HG03558 (cell line): ENCODE data around the gene HS6ST3.
"Not testable (repeated sequence)": the region's sequence is repeated elsewhere in the genome, so short reads cannot be mapped to it uniquely, and the experiment has no call there.

ENCODE experiments used
- ATAC-seq: cut with Tn5 transposase; IDR thresholded peaks from one replicate; pipeline ENCODE4 v1.9.1; 2021; ENCODE audit warnings: moderate number of reproducible peaks; ENCODE audit not compliant: unreplicated experiment; ENCODE audit errors: extremely low read depth

Gene HS6ST3

DNA sequence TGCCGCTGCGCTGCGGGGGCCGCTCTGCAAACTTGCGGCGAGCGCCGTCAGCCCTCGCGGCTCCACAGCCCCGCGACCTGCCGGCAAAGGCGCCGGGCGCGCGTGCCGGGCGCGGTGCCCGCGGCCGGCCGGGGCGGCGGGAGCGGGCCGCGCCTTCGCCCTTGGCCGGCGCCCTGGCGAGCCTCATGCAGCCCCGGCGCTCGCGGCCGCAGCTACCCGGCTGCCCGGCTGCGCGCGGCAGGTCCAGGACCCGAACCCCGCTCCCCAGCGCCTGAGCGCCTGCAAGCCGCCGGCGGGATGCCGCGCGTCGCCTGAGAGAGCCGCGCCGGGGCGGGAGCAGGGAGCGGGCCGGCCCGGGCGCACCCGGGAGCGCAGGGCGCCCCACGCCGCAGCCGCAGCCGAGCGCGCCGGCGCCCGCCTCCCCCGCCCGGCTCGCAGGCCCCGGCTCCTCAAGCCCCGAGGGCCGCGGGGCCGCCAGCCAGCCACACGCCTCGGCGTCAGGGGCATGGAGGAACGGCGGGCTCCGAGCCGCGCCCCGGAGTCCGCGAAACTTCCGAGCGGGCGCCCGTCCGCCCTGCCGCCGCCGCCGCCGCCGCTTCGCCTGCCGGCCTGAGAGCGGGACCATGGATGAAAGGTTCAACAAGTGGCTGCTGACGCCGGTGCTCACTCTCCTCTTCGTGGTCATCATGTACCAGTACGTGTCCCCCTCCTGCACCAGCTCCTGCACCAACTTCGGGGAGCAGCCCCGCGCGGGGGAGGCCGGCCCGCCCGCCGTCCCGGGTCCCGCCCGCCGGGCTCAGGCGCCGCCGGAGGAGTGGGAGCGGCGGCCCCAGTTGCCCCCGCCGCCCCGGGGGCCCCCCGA is 564 bp downstream of the HS6ST3 start:
- ATAC-seq = no peak

DNA sequence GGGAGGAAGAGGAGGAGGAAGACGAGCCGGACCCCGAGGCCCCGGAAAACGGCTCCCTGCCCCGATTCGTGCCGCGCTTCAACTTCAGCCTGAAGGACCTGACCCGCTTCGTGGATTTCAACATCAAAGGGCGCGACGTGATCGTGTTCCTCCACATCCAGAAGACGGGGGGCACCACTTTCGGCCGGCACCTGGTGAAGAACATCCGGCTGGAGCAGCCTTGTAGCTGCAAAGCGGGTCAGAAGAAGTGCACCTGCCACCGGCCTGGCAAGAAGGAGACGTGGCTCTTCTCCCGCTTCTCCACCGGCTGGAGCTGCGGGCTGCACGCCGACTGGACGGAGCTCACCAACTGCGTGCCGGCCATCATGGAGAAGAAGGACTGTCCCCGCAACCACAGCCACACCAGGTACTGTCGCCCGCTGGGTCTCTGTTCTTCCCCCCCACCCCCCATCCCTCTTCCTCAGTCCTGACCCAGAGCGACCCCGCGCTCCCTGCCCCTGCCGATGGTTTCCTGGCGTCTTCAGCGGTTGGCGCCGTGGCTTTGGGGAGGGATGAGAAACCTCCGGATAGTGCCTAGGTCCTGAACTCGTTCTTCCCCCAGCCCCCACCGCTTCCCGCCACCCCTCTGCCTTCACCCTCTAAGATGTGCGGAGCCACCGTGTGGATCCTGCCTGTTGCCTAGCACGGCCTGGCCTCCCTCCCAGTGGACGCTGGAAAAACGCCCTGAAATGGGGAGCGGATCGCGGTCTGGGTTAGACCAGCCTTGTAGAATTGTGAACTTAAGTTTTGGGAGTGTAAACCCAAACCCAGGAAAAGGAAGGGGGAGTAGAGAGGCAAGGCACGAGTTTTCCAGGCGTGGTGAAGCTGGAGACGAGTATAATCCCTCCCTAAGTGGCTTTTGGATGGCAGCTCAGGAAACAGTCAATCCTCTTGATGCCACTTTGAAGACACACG is 1.5 kb downstream of the HS6ST3 start:
- ATAC-seq = no peak

DNA sequence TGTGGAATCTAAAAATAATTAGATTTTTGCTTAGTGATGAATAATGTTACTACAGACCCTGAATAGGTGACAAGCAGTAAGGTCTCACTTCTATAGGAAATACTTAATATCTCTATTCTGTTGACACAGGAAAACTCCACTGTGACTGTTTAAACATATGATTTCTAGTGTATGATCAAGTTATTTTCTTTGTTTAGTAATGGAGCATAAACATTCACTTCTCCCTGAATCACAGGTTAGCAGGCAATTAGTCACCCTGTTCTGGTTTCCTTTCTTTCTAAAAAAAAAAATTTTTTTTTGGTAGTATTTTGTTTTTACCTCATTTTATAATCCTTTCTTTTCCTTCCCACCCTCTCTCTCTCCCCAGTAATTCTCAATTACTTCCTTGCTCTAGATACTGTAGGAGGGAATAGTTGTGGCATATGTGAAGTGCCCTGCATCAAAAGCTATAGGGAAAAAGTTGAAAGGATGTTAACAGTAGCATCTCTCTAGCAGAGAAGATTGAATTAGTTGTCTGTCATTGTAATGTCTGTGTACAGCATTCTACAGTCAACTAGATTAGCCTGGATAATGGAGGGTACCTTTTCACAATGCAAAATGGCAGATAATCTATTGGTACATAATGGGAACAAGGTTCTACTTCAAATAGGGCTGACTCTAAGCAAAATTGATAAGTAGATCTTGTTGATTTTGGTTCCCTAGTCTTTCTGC is 3.5 kb downstream of the HS6ST3 start:
- no peak for ATAC-seq

DNA sequence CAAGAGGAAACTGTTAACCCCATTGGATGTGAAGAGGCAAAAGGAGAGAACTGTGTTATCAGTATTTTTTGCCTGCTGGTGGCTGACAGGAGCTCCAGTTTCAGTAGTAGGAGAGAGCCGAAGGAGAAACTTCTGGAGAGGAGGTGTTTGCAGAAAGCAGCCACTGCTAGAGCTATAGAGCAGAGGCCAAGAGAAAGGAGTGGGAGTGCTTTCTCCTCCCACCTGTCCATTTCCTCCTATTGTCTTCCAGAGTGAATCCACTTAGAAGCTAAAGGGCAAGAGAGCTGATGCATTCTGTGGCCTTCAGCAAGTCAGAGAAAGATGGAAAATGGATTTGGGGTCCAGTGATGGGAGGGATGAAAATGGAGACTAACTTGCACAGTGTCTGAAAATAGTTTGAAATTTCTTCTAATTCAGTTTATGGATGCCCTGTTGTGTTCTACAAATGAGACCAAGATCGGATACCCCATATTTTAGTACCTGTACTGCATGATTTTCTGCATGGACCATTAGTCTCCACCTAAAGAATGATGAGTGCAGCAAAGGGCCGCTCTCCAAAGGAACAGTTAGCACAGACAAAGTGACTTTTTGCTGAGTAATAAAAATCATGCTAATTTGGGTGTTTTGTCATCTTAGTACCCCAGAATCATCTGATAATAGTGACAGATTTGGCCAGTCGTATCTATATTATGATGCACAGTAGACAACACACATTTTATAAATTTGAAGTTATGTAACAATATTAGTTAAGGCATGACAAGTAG is 10.7 kb downstream of the HS6ST3 start:
- ATAC-seq = no peak

DNA sequence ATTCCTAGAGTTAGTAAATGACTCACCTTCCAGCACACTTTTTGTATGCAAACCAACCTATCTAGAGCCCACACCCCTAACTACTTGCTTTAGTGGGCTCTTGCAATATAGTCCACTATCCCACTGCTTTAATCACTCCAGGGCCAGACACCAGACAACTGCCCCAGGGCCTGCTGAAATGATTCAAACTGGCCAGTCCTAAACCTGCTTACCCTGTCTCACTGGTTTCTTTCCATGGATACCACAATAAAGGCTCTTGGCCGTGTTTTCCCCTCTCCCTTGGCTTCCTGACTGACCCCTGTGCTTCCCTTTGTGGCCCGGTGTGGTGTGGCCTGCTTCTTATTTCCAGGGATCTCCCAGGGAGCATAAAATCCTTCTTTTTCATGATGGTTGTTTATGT is 14.6 kb downstream of the HS6ST3 start:
- ATAC-seq = no peak

DNA sequence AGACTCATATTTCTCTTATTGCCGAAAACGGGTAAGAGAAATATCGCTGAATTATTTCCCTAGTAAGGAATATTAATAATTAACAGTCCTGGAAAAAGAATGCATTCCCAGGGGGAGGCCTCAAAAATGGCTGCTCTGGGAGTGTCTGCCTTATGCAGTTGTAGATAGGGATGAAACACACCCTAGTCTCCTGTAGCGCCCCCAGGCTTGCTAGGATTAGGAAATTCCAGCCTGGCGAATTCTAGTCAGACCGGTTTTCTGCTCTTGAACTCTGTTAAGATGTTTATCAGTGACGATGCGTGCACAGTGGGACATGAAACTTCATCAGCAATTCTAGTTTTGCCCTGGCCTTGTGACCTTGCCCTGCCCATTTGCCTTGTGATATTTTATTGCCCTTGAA is 18.2 kb downstream of the HS6ST3 start:
- not testable (repeated sequence) for ATAC-seq

DNA sequence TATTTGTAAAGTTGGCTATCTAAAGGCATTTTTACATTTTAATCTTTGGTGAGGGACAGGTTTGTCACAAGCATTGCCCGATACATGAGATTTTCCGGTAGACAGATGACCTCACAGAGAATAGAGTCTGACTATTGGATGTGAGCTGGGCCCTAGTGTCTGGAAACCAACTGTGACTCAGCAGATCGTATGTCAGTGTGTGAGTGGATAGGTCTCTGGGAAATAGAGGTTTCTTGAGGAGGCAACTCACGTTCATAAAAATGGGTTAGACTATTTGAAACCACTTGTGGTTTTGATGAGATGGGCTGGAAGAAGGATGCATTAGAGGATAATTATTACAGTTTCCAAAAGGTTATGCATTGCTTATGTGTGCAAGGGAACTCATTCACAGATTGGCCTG is 19.2 kb downstream of the HS6ST3 start:
- no peak for ATAC-seq

DNA sequence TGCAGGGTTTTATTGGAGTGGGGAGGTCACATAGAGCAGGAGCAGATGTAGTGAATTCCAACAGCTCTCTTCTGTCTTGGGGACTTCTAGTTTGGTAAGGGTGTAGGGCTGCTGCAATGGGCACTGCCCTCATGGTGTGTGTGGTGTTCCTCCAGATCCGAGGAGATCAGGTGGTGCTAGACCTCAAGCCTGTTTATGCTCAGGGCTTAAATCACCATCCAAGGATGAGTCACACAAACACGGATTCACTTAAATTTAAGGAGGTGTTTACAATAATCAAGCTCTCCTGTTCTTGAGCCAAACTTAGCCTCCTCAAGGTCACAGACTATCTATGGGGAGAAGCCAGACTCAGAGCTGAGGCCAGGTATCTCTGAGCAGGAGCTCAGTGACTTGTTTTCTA is 23.0 kb downstream of the HS6ST3 start:
- no peak for ATAC-seq

DNA sequence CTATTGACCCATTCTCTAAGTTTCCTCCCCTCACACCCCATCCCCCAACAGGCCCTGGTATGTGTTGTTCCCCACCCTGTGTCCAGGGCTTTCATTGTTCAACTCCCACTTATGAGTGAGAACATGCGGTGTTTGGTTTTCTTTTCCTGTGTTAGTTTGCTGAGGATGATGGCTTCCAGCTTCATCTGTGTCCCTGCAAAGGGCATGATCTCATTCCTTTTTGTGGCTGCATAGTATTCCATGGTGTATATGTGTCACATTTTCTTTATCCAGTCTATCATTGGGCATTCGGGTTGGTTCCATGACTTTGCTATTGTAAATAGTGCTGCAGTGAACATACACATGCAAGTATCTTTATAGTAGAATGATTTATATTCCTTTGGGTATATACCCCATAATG is 25.5 kb downstream of the HS6ST3 start:
- ATAC-seq = not testable (repeated sequence)

DNA sequence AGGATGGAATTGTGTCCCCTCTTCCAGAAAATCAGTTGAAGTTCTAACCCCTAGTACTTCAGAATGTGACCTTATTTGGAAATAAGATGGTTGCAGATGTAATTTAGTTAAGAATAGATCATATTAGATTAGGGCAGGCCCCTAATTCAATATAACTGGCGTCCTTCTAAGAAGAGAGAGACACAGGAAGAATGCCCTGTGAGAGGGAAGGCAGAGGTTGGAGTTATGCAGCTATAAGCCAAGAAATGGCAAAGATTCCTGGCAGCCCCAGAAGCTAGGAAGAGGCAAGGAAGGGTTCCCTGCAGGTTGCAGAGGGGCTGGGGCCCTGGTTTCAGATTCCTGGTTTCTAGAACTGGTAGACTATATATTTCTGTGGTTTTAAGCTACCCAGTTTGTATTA is 30.0 kb downstream of the HS6ST3 start:
- ATAC-seq = no peak

DNA sequence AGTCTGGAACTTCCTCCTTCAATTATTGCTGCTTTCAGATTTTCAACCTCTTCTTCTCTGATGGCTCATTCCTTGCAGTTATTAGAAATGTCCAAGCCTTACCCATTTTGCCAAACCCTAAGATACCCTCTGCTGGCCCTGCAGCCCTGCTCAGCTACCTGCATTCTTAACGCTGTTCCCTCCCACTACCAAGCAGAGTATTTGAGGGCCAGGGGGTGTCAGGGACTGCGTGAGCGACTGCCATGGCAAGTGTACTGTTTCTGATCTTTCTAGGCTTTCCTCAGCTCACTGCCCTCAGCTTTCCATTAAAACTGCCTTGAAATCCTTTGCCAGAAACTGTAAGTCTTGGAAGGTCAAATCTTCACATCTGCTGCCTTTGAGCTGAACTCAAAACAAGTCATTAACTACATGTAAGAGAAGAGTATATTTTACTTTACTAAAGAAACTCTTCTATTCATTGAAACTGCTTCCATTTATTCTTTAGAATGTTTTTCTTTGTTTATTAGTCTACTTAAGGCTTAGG is 41.0 kb downstream of the HS6ST3 start:
- no peak for ATAC-seq

DNA sequence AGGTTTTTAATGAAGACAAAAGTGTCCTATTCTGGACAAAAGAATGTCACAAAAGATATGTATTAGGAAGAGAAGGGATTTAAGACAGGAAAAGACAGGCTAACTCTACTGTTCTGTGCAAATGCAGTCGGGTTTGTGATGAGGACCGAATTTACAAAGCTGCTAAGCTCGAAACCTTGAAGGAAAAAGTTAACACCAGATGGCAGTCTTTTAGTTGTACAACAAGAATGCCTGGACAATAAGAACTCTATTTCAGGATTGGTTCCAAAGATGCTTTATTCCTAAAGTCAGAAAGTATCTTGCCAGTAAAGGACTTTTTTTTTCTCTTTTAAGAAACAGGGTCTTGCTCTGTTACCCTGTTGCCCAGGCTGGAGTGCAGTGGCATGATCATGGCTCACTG is 51.1 kb downstream of the HS6ST3 start:
- no peak for ATAC-seq

DNA sequence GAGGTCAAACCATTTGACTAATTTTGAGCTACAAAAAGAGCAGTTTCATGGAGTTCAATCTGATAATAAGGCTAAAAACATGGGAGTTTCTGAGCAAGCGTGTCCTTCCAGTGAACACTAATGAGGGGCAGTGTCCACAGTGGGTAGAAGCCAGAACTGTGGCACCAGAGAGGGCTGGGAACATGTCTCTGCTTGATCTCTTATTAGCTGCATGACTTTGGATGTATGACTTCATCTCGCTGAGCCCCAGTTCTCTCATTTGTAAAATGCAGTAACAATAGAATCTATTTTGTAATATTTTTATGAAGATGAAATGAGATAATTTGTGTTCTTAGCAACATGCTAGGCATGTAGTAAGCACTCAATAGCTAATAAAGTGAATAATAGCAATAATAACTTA is 69.8 kb downstream of the HS6ST3 start:
- no peak for ATAC-seq

DNA sequence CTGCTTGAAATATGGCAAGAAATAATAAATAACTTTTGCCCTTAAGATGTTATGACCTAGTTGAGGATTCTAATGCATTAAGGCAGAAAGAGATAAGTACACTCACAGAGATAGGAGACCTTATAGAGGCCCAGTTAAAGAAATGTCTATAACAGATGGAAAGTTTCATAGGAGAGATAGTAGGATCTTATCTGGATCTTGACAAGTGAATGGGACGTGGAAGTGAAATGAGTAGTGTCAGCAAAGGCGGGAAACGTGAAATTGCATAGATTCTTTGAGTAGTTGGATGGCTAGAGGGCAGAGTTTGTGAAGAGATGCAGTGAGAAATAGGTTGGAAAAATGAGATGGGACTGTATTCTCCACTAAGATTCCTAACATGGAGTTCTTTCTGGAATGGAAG is 71.2 kb downstream of the HS6ST3 start:
- ATAC-seq = no peak

DNA sequence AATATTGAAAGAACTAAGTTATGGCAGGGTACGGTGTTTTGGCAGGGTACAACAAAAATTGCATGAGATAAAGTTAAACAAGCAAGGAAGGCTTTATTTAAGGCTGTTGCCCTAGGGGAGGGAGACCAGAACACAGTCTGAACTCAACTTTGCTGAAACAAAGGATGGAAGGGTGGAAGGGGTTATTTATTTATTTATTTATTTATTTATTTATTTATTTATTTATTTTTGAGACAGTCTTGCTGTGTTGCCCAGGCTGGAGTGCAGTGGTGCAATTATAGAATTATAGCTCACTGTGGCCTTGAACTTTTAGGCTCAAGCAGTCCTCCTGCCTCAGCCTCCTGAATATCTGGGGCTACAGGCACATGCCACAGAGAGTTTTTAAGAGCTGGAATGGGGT is 75.9 kb downstream of the HS6ST3 start:
- no peak for ATAC-seq

DNA sequence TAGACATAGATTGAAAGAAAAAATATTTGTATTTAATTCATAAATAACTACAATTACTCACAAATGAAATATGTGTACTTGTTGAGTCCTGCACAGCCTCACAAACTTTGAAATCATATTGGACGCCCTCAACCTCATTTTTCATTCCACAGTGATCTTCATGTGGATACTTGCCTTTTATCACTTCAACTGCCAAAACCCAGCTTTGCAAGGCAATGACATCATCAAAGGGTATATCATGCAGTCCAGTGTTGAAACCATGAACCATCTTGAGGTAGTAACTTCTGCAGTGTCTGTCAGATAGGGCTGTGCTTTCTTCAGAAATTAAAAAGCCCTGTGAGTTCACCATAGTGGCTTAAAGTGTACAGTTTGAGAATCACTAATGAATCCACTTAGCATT is 82.2 kb downstream of the HS6ST3 start:
- no peak for ATAC-seq

DNA sequence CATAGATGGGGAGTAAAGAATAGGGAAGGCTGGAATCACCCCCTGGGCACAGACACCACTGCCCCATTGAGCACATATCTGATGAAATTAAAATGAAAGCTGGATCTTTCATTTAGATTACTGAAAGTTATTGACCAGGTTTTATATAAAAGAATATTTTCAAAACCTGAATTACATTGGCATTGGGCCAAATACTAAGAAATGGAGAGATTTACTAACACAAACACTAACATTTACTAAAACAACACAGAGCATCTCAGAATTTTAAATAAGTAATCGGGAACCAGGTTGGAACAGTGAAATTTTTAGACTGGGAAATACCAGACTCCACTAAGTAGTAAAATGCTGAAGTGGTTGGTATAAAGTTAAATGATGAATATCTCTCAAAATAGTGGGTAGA is 88.9 kb downstream of the HS6ST3 start:
- no peak for ATAC-seq

DNA sequence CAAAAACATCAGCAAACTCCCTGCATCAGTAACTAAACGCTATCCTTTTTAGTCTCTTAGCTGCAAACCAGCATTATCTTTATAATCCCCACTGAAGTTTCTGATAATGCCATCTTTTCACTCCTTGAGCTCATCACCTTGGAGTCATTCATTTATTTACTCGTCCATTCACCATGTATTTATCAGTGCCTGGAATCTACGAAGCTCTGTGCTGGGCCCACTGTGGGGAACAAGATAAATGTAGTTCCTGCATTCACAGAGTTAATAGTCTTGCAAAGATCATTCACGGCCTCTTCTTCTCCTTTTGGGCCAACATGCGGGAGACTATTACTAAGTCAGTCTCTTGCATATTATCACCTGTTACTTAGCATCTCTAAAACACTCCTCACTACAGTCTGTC is 89.4 kb downstream of the HS6ST3 start:
- no peak for ATAC-seq

DNA sequence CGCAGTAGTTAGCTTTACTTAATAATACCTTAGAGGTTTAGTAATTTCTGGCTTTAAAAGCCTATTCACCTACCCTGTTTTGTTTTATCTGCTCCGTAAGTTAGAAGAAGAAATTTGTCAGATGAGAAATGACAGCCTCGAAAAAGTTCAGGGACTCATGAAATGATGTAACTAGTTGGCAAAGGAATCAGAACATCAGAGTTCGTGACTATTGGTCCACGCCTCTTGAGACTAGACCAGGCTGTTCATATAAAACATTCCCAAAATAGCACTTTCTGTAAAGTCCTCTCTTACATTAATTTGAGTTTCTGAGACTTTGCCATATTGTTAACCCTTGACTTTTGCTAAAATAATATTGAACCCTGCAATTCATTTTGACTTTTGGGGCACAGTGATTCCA is 92.0 kb downstream of the HS6ST3 start:
- ATAC-seq = no peak

DNA sequence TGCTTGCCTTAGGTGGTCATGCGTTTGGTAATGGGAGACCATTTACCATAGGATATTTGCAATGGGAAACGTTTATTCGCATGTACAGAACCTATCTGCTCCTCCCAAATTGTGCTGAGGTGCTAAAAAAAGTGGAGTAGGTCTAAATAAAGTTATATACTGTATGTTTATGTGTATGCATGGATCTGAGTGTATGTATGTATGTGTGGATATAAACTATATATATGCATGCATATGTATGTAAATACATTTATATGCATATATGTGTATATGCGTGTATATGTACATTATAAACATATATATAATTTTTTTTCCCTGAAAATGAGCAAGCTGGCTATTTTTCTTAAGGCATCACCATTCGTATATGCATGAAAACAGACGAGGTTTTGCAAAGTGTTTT is 95.9 kb downstream of the HS6ST3 start:
- no peak for ATAC-seq
